ENCODE results near the gene F11. TPM values are rescaled to one million over a fixed set of nuclear protein-coding genes. Genes with fewer than 3 reads are reported as not detected.

The F11 gene
- total and polyA plus RNA-seq, 2 experiments from 2014 or later = 0.74 to 2.1 TPM

- TF ChIP-seq ZNF114 (CRISPR knock-in tag; IDR thresholded peaks at IDR 0.05) (no peak), REST (IDR thresholded peaks at IDR 0.05; ENCODE audit: unreplicated experiment) (no peak), CTCF (conservative IDR thresholded peaks at IDR 0.05; ENCODE audit: low read depth in 2 of 2) (no peak), EZH2phosphoT487 (IDR thresholded peaks at IDR 0.05; ENCODE audit: unreplicated experiment) (no peak), EZH2 (IDR thresholded peaks at IDR 0.05; ENCODE audit: low read depth, unreplicated experiment) (no peak), CREB1 (CRISPR knock-in tag; IDR thresholded peaks at IDR 0.05; ENCODE audit: low read depth) (no peak), JUNB (IDR thresholded peaks at IDR 0.05; ENCODE audit: unreplicated experiment) (no peak), ZNF331 (CRISPR knock-in tag; IDR thresholded peaks at IDR 0.05; ENCODE audit: low read depth) (no peak), ETS1 (IDR thresholded peaks at IDR 0.05) (no peak)
- no peak overlapping the region for H3K4me3 Mint-ChIP-seq
- H3K79me2 ChIP-seq (replicated peaks; ENCODE audit: insufficient read depth) = no peaks in the 10 kb centered on the region
- ATAC-seq (peak; percentile 67), DNase-seq (ENCODE audit: low spot score) (no peak)
- H3K4me2 ChIP-seq = no peak overlapping the region
- no peaks in the 10 kb centered on the region; the same call in 1 of the 2 replicates for H3K9me2 ChIP-seq (ENCODE audit: insufficient read depth)
- H3K4me1 ChIP-seq (ENCODE audit: insufficient read depth) = no peaks in the 10 kb centered on the region
- no peaks in the 10 kb centered on the region for H3K36me3 Mint-ChIP-seq (ENCODE audit: low read depth)
- H3K27ac Mint-ChIP-seq = no peak overlapping the region
- H4K20me1 ChIP-seq (replicated peaks; ENCODE audit: insufficient read depth) = no peaks in the 10 kb centered on the region
- no peaks in the 10 kb centered on the region; the same call in 1 of the 2 replicates for H3F3A ChIP-seq (replicated peaks; ENCODE audit: low read depth)
- no peak overlapping the region for H3K4me3 ChIP-seq
- no peaks in the 10 kb centered on the region for H3K9me3 Mint-ChIP-seq
- peaks cover 2% of the 10 kb centered on the region for H3K27me3 Mint-ChIP-seq (ENCODE audit: insufficient read depth, low read depth, poor library complexity)
- no peaks in the 10 kb centered on the region for H3K36me3 ChIP-seq (ENCODE audit: insufficient read depth)
- H3K27ac ChIP-seq (ENCODE audit: low read depth) = no peak overlapping the region
- peak overlapping the region; percentile 63 for H2AFZ ChIP-seq
- H3K4me1 Mint-ChIP-seq = peaks cover 3% of the 10 kb centered on the region; the same call in 1 of the 3 replicates
- H3K27me3 ChIP-seq (ENCODE audit: insufficient read depth) = no peaks in the 10 kb centered on the region
Observed at GRCh38 chr4:186304866-186305505, 39.0 kb downstream of the F11 start.

All from GM23338 (cell line).